H1 (cell line): ENCODE results near the gene KLHL35. TPM values are rescaled to one million over a fixed set of nuclear protein-coding genes. Genes with fewer than 3 reads are reported as not detected.
A peak's percentile ranks its signal among the peaks of the same experiment; 100 is the strongest.

Source experiments
- CTCF ChIA-PET: fragments of 300-600 bp; sonication (Branson Sonifier 250); formaldehyde crosslinking; loops from one replicate; lab custom pipeline; 2021; ENCODE audit not compliant: partially characterized antibody; lab: Charles Lee
- POLR2A ChIA-PET: fragments of 300-600 bp; sonication (Branson Sonifier 250); formaldehyde crosslinking; loops from one replicate; lab custom pipeline; 2021; ENCODE audit warnings: inconsistent platforms; ENCODE audit not compliant: partially characterized antibody; lab: Charles Lee
- DNase-seq, 2 experiments: peaks; one replicate each; pipeline versions ENCODE4 v3.0.0 to v3.0.0-alpha.2; 2010 to 2022; ENCODE audit warnings: low spot score in 2 of 2, low read depth in 1 of 2, mixed read lengths in 1 of 2
- FAIRE-seq: peaks from 2 replicates; lab custom pipeline; 2011; peaks lifted over from hg19 to GRCh38; lab: Jason Lieb, UNC
- H2AFZ ChIP-seq: 2 replicates; pipeline ENCODE4 v1.8.1; 2012; ENCODE audit warnings: low read length, inconsistent platforms
- H2AK5ac ChIP-seq: 2 replicates; pipeline ENCODE4 v1.6.1; 2013; ENCODE audit warnings: low read depth, low read length
- H2BK120ac ChIP-seq: replicated peaks from 2 replicates; pipeline ENCODE3; 2013; ENCODE audit warnings: low read depth, low read length, inconsistent platforms
- H2BK12ac ChIP-seq: 2 replicates; pipeline ENCODE4 v1.6.1; 2013; ENCODE audit warnings: low read depth, low read length
- H2BK15ac ChIP-seq: 2 replicates; pipeline ENCODE4 v1.6.1; 2013; ENCODE audit warnings: low read length
- H2BK20ac ChIP-seq: 2 replicates; pipeline ENCODE4 v1.6.1; 2013; ENCODE audit warnings: low read length
- H2BK5ac ChIP-seq: 2 replicates; pipeline ENCODE4 v1.6.1; 2013; ENCODE audit warnings: low read depth, low read length
- H3K14ac ChIP-seq: 2 replicates; pipeline ENCODE4 v1.6.1; 2013; ENCODE audit warnings: inconsistent platforms; ENCODE audit not compliant: insufficient read length
- H3K18ac ChIP-seq: 2 replicates; pipeline ENCODE4 v1.6.1; 2013; ENCODE audit warnings: low read length; ENCODE audit errors: extremely low read depth
- H3K23ac ChIP-seq: 2 replicates; pipeline ENCODE4 v1.6.1; 2013; ENCODE audit warnings: inconsistent platforms; ENCODE audit not compliant: insufficient read length
- H3K23me2 ChIP-seq: 2 replicates; pipeline ENCODE4 v1.6.1; 2013; ENCODE audit warnings: low read depth, low read length
- H3K27ac ChIP-seq: 2 replicates; pipeline ENCODE4 v1.6.1; 2011; ENCODE audit warnings: low read depth, low read length, inconsistent platforms
- H3K27me3 ChIP-seq, 4 experiments: replicated peaks in 1 of 4; 1 replicate in 1 of 4; 2 replicates in 3 of 4; pipeline versions ENCODE4 v1.6.1 to v1.8.1; 2011 to 2013; ENCODE audit warnings: low read length in 3 of 4, mild to moderate bottlenecking in 3 of 4, inconsistent platforms in 2 of 4, mixed read lengths in 2 of 4, moderate library complexity in 1 of 4; ENCODE audit not compliant: control insufficient read depth in 3 of 4, insufficient read depth in 3 of 4; ENCODE audit errors: extremely low read depth in 1 of 4
- H3K36me3 ChIP-seq, 4 experiments: 2 replicates each; pipeline versions ENCODE4 v1.6.1 to v1.8.1; 2011 to 2013; ENCODE audit warnings: mild to moderate bottlenecking in 4 of 4, low read length in 3 of 4, moderate library complexity in 2 of 4, control low read depth in 1 of 4, inconsistent platforms in 1 of 4; ENCODE audit not compliant: insufficient read depth in 4 of 4, control insufficient read depth in 2 of 4
- H3K4ac ChIP-seq: replicated peaks from 2 replicates; pipeline ENCODE3; 2013; ENCODE audit warnings: low read length, low read depth, mixed read lengths, inconsistent platforms; ENCODE audit not compliant: insufficient read length
- H3K4me1 ChIP-seq, 4 experiments: replicated peaks in 1 of 4; 1 replicate in 1 of 4; 2 replicates in 3 of 4; pipeline versions ENCODE4 v1.6.1 to v1.8.1; 2011 to 2013; ENCODE audit warnings: low read length in 3 of 4, inconsistent platforms in 2 of 4, mixed read lengths in 1 of 4; ENCODE audit not compliant: insufficient read depth in 4 of 4, control insufficient read depth in 3 of 4
- H3K4me2 ChIP-seq, 2 experiments: 2 replicates each; pipeline versions ENCODE4 v1.6.1 to v1.8.1; 2011 to 2013; ENCODE audit warnings: low read depth in 2 of 2, low read length in 2 of 2, control low read depth in 1 of 2, inconsistent platforms in 1 of 2, mild to moderate bottlenecking in 1 of 2; ENCODE audit not compliant: insufficient read depth in 1 of 2
- H3K4me3 ChIP-seq, 4 experiments: fragments of 200-600, 300-600 bp in 1 of 4; sonication (generic), shearing (Covaris generic), sonication (Bioruptor Twin) in 1 of 4; 2 replicates each; pipeline versions ENCODE4 v1.5.1 to v1.8.1; 2011 to 2016; ENCODE audit warnings: low read length in 4 of 4, low read depth in 3 of 4, control low read depth in 2 of 4, inconsistent platforms in 2 of 4, mild to moderate bottlenecking in 2 of 4, mixed read lengths in 1 of 4, moderate library complexity in 1 of 4; ENCODE audit not compliant: insufficient read depth in 2 of 4; ENCODE audit errors: extremely low read depth in 1 of 4
- H3K56ac ChIP-seq: replicated peaks from 2 replicates; pipeline ENCODE3; 2013; ENCODE audit warnings: low read depth, mild to moderate bottlenecking, mixed read lengths, low read length, inconsistent platforms; ENCODE audit not compliant: insufficient read length
- H3K79me1 ChIP-seq: 2 replicates; pipeline ENCODE4 v1.6.1; 2013; ENCODE audit warnings: low read depth, low read length, control low read depth
- H3K79me2 ChIP-seq, 2 experiments: 2 replicates each; pipeline versions ENCODE4 v1.6.1 to v1.8.1; 2012 to 2013; ENCODE audit warnings: low read length in 2 of 2, mild to moderate bottlenecking in 2 of 2, inconsistent platforms in 1 of 2; ENCODE audit not compliant: insufficient read depth in 2 of 2, control insufficient read depth in 1 of 2
- H3K9ac ChIP-seq, 4 experiments: replicated peaks in 1 of 4; 1 replicate in 1 of 4; 2 replicates in 3 of 4; pipeline versions ENCODE4 v1.6.1 to v1.8.1; 2011 to 2013; ENCODE audit warnings: low read depth in 3 of 4, low read length in 3 of 4, control low read depth in 2 of 4, mild to moderate bottlenecking in 2 of 4, moderate library complexity in 2 of 4, inconsistent platforms in 1 of 4; ENCODE audit errors: extremely low read depth in 1 of 4
- H3K9me3 ChIP-seq, 2 experiments: 2 replicates each; pipeline versions ENCODE4 v1.6.1 to v1.8.1; 2012 to 2013; ENCODE audit warnings: mild to moderate bottlenecking in 2 of 2, moderate library complexity in 2 of 2, control low read depth in 1 of 2, inconsistent platforms in 1 of 2, low read depth in 1 of 2, low read length in 1 of 2, mixed read lengths in 1 of 2; ENCODE audit not compliant: insufficient read depth in 2 of 2
- H4K20me1 ChIP-seq, 2 experiments: replicated peaks in 1 of 2; 2 replicates each; pipeline versions ENCODE3 to v1.8.1; 2011 to 2013; ENCODE audit warnings: inconsistent platforms in 2 of 2, low read length in 2 of 2, mild to moderate bottlenecking in 1 of 2; ENCODE audit not compliant: insufficient read depth in 2 of 2, control insufficient read depth in 1 of 2
- H4K5ac ChIP-seq: 2 replicates; pipeline ENCODE4 v1.6.1; 2013; ENCODE audit warnings: low read length, low read depth, mixed read lengths, inconsistent platforms; ENCODE audit not compliant: insufficient read length
- H4K8ac ChIP-seq: 2 replicates; pipeline ENCODE4 v1.8.0; 2013; ENCODE audit warnings: mild to moderate bottlenecking, moderate library complexity, low read length, inconsistent platforms; ENCODE audit not compliant: insufficient read depth; ENCODE audit errors: extremely low read depth
- H4K91ac ChIP-seq: replicated peaks from 2 replicates; pipeline ENCODE3; 2013; ENCODE audit warnings: low read length, mixed read lengths, inconsistent platforms; ENCODE audit not compliant: insufficient read length
- CTCF ChIP-seq, 3 experiments: IDR thresholded peaks; 1 replicate in 2 of 3; 2 replicates in 1 of 3; pipeline versions ENCODE4 v1.5.1 to v1.6.1; 2011; ENCODE audit warnings: low read length in 3 of 3, mild to moderate bottlenecking in 3 of 3, inconsistent platforms in 2 of 3, low read depth in 1 of 3, moderate library complexity in 1 of 3; ENCODE audit not compliant: insufficient read depth in 1 of 3; ENCODE audit errors: control extremely low read depth in 1 of 3
- SIRT6 ChIP-seq: IDR thresholded peaks from one replicate; pipeline ENCODE4 v1.7.1; 2012; ENCODE audit warnings: low read length, inconsistent platforms
- WGBS, 2 experiments: shearing (Covaris generic) in 1 of 2; methylation state at CpG; one replicate each; pipeline versions ENCODE4 v1.1.6 to v1.1.7; 2013 to 2015; ENCODE audit warnings: low lambda C conversion rate in 2 of 2, mixed read lengths in 2 of 2, inconsistent platforms in 1 of 2, low coverage in 1 of 2, missing lambda C conversion rate in 1 of 2; ENCODE audit not compliant: insufficient replicate concordance in 2 of 2, insufficient coverage in 1 of 2, insufficient read length in 1 of 2; ENCODE audit errors: extremely low coverage in 1 of 2, missing lambda C conversion rate in 1 of 2; 5-methylcytosine and 5-hydroxymethylcytosine counted together
- polyA plus RNA-seq, 7 experiments: library from polyadenylated mRNA; depleted of rRNA in 3 of 7; stranded (reverse) in 5 of 7; unstranded in 2 of 7; fragments of >200 nt in 5 of 7; fragments of 200-250 nt in 2 of 7; gene quantifications; 1 replicate in 5 of 7; 2 replicates in 1 of 7; 4 replicates in 1 of 7; pipeline versions ENCODE4 v1.2.1 to v1.2.3, GENCODE V29; 2011 to 2013; ENCODE audit warnings: missing spikeins in 2 of 7, mixed read lengths in 2 of 7
- total RNA-seq: library from RNA; stranded (reverse); fragmentation: NEBNext Ultra II Directional; extraction: Animal tissue kit (Norgen Biotek cat#: 25700); gene quantifications from 2 replicates; pipeline ENCODE4 v1.2.1, GENCODE V29; 2021

KLHL35 gene
- total and polyA plus RNA-seq, 2 of the 8 experiments (the other 6 are each of a cell fraction or from before 2014, with no cell fraction given) = 0.35 to 0.41 TPM

DNA sequence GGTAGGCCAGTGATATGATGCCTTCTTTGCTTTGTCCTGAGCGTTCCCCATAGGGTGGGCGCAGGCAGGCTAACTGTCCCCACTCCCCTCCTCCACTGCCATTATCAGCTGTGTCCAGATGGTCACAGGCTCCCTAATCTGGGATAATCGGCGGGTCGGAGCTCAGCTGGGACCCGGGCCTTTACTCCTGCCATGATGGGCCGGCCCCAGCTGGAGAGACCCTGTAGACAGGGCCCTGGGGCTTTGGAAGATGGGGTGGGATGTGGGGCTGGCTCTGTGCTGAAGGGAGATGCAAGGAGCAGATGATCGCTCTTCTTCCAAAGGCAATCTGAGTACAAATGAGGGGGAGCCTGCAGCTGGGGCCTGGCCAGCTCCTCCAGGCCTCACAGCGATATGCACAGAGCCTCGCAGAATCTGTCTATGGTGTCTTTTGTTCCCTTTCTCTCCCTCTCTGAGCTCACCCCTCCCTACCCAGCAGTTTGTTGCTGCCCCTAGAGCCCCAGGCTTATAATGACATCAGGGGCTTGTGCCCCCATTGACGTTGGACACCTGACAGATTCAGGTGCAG is 11.9 kb downstream of the KLHL35 start:
- no peak overlapping the region for H3K4ac ChIP-seq
- H3K27ac ChIP-seq = no peak overlapping the region
- H3K36me3 ChIP-seq = peaks cover 0 to 14% (median 0%) of the 10 kb centered on the region in 4 experiments; a peak in 3 of 8 replicates
- H3K18ac ChIP-seq = no peak overlapping the region
- H3K4me2 ChIP-seq = no peak overlapping the region
- 93% methylated on average over 11 of the region's 11 CpGs; no CpG with 5 or more reads in 1 of the 2 experiments for WGBS, 2 experiments
- no peak overlapping the region for H4K8ac ChIP-seq
- no peak overlapping the region for H2BK120ac ChIP-seq
- no peak overlapping the region for H3K23ac ChIP-seq
- no peak for DNase-seq
- peaks cover 0 to 5% (median 3%) of the 10 kb centered on the region in 4 experiments; a peak in 3 of 7 replicates for H3K4me1 ChIP-seq
- TF ChIP-seq SIRT6 = no peak
- TF ChIP-seq CTCF (IDR thresholded peaks at IDR 0.05; ENCODE audit: control extremely low read depth in 1 of 3, insufficient read depth in 1 of 3, low read depth in 1 of 3, low read length in 3 of 3) = peak in 1 of 3 experiments; percentile 8; a peak in 1 of 4 replicates
- no peak overlapping the region for H4K5ac ChIP-seq
- H2BK15ac ChIP-seq = no peak overlapping the region
- peaks cover 2 to 6% of the 10 kb centered on the region in 2 experiments for H4K20me1 ChIP-seq
- H2BK5ac ChIP-seq = no peak overlapping the region
- no peak overlapping the region for H3K14ac ChIP-seq
- no peak overlapping the region for H4K91ac ChIP-seq
- no peak overlapping the region for H2BK20ac ChIP-seq
- H2AK5ac ChIP-seq = no peak overlapping the region
- no peaks in the 10 kb centered on the region for H3K9me3 ChIP-seq
- ChIA-PET CTCF (interaction anchor here (0.7 to 18.5 kb wide), 8 partner anchors 11 to 141 kb away, joined by 3 to 201 read pairs (median 5); no protein-coding TSS in a partner anchor), POLR2A (interaction anchor here (1.9 to 27.9 kb wide), 3 partner anchors 8 to 20 kb away, joined by 4 to 570 read pairs (median 36); partner anchors contain the start of gene RPS3)
- no peaks in the 10 kb centered on the region for H3K79me2 ChIP-seq
- no peaks in the 10 kb centered on the region for H3K23me2 ChIP-seq
- no peak overlapping the region for H2BK12ac ChIP-seq
- H3K56ac ChIP-seq = no peak overlapping the region
- no peak for FAIRE-seq
- no peak overlapping the region for H3K9ac ChIP-seq
- no peak overlapping the region for H2AFZ ChIP-seq
- H3K27me3 ChIP-seq = no peaks in the 10 kb centered on the region
- no peaks in the 10 kb centered on the region for H3K79me1 ChIP-seq
- H3K4me3 ChIP-seq = no peak overlapping the region
